ENCODE results near the gene SNAP47.

The SNAP47 gene

DNA sequence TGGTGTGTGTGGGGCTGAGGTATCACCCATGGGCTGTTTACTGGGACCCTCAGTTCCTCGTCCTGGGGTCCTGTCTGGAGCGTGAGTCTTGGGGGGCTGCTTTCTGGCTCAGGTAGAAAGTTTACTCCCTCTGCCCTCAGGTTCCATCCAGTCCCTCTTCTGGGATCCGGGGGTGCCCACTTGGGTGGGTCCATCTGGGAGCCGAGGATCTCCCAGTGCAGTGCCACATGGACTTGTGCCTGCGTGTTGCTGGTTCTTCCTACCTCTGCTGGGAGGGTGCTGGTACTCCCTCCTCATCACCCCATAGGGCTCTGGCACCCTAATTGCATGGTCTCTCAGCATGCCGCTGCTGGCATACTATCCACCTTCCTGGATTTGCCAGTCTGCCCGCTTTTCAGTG lies 14.0 kb downstream of the SNAP47 start:
- DNase-seq (ENCODE audit: low read depth), result no peak

DNA sequence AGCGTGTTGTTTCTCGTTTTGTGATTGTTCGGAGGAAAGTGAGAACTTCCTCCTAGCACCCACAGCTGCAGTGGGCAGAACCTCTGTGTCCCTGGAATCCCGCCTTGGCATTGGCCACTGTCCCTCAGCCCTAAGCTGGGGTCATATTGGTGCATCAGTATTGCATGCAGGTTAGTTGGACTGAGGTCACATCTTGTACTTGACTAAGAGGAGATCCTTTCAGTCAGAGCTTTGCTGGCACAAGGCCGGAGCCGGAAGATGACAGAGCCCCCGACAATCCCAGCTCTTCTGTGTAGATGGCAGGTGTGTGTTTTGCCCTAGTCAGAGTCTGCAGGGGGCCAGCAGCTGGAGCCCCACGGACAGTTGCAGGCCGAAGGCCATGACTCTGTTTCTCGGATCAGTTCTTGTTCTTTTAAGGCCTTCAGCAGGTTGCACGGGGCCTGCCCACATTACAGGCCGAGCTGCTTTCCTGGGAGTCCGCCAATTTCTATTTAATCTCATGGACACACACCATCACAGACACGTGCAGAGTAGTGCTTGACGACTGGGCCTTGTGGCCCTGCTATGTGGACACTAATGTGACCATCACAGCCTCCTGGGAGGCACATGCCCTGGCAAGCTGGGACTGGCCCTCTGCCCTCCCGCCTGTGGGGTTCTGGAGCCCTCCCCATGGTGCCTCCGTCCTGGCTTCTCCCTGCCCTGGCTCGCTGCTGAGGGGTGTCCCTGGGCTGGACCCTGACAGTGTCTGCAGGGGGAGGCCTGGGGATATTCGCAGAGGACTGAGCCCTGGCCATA lies 14.9 kb downstream of the SNAP47 start:
- DNase-seq (ENCODE audit: low read depth), result no peak

DNA sequence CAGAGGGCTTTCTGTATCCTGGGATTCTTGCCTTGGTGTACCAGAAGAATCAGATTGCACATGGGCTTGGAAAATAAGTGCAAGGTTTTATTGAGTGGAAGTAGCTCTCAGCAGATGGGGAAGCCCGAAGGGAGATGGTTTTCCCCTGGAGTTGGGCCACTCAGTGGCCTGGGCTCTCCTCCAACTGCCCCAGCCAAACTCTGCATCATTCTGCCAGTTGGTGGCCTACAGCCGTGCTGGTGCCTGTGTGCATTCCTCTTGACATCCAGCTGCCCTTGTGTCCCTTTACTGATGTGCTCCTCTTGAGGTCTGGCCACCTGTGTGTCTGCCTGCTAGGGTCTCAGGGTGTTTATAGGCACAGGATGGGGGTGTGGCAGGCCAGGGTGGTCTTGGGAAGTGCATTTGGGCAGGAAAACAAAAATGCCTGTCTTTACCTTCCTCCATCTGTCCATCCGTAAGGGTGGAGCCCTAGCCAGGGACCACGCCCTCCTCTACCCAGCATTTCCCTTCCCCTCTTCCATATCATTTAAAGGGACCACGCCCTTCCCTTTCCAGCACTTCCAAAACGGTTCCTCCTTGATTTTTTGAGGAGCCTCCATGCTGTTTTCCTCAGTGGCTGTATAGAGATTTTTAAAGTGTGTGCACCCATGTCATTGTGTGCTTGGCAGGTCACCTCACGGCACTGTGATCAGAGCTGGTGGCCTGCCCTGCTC lies 18.9 kb downstream of the SNAP47 start:
- DNase-seq (ENCODE audit: low read depth), result peak; percentile 32

DNA sequence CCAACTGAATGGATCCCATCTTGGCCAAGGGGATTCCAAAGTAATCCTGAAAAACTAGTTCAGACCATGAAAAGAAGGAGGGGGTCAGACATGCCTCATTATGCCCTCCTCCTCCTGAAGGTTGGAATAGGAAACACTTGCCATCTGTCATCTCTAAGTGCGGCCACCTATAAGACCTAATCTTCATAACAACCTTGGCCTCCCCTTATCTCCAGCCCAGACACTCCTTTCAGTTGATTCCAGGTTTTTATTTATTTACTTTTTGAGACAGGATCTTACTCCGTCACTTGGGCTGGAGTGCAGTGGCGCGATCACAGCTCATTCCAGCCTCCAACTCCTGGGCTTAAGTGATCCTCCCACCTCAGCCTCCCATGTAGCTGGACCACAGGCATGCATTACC lies 19.7 kb downstream of the SNAP47 start:
- no peak for DNase-seq (ENCODE audit: low read depth)

DNA sequence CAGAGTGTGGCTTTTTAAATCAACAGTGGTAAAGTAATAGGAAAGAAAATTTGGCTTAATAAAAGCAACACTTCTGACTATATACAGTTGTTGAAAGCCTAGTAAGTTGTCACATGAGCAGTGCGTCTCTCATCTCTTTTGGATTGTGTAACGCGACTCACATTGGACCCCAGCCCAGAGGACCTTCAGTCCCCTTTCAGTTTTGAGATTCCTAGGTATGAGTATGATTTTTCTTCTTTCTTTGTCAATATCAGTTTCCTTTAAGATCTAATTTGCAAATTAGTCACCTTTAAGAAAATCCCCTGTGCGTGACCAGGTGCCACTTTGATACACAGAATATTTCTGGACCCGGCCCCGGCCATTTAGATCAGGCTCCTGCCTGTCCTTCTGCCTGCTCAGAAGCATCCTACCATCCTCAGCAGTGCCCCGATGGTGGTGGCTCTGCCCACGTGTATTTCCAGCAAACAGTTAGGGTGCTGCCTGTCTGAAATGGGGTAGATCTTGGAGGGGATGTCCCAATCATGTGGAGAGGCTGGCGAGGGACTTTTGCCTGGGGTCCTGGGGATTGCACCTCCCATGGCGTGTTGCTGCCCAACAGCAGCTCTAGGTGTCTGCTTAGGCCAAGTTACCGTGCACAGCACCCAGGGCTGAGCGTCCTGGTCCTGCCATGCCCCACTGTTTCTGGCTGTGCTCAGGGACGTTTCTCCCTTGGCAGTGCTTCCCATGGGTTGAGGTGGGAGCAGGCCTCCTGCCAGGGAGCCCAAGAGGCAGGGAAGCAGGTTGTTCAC lies 21.1 kb downstream of the SNAP47 start:
- no peak for DNase-seq (ENCODE audit: low read depth)

DNA sequence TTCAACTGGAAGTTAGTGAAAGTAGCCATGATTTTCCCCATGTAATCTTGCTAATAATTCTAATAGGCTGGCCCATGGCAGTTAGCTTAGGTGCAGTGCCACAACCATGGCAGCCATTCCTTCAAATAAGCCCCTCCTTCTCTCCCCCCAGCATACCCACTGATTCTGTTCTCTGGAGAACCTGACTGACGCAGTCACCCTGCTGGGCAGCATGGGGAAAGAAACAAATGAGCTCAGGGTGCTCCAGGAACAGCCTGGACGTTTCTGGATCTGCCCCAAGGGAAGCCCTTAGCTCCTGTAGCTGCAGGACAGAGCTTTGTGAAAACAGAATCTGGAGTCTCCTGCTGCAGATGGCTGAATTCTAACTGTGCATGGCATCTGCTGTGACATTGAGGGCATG lies 22.5 kb downstream of the SNAP47 start:
- DNase-seq (ENCODE audit: low read depth), result no peak

DNA sequence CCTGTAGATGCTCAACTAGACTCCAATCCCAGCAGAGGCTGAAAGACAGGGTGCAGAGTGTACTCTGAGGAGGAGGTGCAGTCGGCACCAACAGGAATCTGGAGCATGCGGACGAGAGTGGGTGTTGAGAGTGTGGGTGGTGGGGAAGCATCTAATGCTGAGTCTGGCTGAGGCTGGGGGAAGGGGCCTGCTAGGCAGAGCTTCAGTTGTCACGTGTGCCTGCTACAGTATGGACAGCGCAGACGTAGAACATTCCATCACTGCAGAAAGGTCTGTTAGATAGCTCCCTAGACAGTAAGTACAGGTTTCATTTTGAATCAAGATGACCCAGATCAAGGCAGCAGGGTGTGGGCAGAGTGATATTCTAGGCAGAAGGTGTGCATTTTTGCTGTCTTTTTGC lies 23.1 kb downstream of the SNAP47 start:
- no peak for DNase-seq (ENCODE audit: low read depth)

DNA sequence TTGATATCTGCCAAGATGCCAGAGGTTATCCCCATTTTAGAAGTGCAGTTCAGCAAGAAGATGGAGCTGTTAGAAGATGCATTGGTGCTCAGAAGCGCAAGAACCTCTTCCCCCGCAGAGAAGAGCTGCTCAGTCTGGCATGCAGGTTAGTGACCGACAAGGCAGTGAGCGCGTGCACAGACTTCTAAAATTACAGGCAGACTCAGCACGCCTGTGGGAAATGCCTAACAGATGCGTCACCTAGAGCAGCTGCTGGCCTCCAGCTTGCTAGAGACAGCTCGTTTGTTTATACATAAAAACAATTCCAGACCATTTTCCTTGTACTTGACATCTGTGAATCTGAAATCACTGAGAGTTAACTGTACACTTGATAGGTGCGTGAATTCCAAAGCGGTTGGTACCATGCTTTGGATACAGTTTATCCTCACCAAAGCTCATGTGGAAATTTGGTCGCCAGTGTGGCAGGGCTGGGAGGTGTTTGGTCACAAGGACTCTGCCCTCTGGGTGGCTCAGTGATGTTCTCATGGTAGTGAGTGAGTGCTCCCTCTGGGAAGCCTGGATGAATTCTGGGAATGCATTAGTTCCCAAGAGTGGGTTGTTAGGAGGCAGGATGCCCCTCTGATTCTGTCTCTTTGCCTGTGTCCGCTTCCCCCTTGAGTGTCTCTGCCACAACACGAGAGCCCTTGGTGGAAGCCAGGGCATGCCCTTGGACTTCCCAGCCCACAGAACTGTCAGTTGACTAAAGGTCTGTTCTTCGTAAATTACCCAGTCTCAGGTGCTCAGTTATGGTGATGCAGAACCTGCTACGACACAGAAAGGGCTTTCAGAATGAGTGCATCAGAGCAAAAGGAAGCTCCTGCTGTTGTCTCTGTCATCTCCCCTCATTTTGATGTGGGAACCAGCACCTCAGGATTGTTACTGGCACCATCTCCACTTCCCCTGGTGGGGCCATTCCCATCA lies 24.4 kb downstream of the SNAP47 start:
- peak; percentile 95 for DNase-seq (ENCODE audit: low read depth)

DNA sequence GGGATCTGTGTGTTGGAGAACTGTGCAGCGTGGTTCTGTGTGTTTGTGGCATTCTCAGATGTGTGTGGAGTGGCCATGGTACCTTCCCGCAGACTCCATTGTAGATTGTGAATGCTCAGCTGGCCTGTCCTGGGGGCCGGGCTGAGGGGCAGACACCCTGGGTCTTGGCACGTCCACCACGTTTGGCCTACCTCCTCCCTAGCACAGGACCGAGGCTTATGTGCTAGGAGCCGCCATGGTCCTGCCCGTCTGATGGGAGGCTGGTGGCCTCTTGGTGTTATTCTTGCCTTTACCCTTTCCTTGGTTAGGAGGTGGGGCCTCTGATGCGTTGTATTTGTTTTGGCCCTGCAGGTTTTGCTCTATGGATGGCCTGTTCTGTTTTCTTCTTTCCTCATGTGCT lies 25.1 kb downstream of the SNAP47 start:
- DNase-seq (ENCODE audit: low read depth), result no peak

DNA sequence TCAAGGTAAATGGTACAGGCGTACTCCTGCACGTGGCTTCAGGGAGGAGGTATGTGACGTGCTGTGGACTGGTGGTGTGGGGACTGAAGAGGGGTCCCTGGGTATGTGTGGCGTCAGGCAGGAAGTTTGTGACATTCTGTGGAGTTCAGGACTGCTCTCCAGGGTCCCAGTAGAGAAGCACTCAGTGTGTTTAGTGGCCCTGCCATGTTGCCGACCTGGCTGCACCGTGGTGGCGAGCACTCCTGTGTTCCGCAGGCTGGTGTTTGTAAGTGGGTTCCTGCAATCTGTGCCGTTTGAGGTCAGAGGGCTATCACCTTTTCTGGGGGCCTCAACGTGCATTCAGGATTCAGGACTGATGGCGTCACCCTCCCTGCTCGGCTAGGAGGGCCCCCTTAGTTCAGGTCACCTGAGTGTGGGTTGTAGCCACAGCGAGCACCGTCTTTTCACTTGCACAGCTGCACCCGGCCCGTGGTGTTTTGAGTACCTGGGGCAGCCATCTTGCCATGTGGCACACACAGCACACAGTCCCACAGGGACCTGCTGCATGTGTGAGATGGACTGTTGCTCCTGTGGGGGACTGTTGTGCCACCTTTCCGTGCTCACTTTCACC lies 26.5 kb downstream of the SNAP47 start:
- DNase-seq (ENCODE audit: low read depth), result no peak

DNA sequence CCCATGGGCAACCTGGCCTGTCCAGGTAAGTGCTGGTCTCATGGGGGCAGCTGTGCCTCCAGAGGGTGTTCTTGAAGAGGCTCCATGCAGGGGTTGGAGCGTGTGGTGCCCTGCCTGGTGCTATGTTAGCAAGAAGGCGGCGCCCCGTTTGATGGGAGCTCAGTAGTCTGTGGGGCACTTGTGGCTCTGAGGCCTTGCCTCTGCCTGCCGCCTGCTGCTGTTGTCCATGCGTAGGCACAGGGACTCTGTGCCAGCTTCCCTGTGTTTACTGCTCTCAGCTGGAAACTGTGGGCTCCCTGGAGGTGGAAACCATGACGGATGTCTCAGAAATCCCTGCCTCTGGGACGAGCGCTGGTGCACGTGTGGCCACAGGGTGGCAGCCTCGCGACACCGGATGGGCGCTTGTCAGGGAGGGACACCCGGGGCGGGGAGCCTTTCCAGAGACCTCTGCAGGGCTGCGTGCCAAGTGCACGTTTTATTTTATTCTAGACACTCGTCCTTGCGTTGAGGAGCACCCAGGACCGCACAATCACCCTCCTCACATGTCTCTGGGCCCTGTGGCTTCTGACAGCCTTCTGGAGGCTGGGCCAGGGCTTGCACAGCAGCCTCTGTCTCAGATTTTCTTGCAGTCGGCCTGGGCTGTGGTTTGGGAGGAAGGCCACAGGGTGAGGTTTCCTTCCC lies 27.1 kb downstream of the SNAP47 start:
- peak; percentile 53 for DNase-seq (ENCODE audit: low read depth)

DNA sequence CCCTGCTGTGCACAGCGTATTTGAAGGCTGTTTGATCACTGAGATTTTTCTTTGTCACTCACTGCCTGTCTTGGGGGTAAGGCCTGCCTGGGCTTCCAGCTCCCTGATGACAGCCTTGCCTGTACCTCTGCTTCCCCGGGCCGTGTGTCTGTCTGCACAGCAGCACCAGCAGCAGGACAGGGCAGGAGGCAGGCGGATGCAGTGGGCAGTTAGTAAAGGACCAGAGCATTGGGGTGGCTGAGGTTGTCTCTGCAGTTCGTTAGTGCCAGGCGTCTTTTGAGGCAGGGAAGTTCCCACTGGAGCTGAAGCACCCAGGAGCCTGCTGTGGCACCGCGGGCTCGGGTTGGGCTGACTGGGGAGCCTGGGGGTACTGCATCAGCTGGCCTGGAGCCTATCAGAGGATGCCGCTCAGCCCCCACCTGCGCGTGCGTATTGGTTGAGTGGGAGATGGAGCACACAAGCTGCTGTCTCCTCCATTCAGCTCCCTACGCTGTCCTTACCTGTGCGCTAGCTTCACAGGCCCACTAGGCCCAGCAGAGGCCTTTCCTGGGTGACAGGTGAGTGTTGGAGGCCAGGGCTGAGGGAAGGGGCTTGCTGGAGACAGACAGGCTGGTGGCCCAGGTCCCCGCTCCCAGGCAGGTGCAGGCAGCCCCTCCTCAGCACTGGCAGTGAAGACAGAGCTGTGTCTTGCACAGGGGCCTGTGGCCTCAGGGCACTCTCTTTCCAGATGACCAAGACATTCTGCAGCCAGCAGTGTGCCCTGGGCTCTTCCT lies 28.2 kb downstream of the SNAP47 start:
- DNase-seq (ENCODE audit: low read depth), result no peak

DNA sequence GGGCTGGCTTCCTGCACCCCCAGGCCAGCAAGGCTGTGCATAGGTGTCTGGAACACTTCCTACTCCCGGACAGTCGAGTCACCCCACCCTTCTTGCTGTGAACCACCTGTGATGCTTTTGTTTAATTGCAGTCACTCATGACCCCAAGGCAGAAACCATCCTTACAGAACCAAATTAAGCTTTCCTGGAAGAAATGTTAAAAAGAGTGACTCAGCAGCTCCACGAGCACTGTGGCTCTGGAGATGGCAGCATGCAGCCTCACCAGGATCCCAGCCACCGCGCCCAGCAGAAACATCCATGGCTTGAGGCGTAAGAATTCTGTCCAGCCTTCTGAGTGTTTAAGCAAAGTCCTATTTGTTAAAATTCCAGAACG lies 28.8 kb downstream of the SNAP47 start:
- no peak for DNase-seq (ENCODE audit: low read depth)

DNA sequence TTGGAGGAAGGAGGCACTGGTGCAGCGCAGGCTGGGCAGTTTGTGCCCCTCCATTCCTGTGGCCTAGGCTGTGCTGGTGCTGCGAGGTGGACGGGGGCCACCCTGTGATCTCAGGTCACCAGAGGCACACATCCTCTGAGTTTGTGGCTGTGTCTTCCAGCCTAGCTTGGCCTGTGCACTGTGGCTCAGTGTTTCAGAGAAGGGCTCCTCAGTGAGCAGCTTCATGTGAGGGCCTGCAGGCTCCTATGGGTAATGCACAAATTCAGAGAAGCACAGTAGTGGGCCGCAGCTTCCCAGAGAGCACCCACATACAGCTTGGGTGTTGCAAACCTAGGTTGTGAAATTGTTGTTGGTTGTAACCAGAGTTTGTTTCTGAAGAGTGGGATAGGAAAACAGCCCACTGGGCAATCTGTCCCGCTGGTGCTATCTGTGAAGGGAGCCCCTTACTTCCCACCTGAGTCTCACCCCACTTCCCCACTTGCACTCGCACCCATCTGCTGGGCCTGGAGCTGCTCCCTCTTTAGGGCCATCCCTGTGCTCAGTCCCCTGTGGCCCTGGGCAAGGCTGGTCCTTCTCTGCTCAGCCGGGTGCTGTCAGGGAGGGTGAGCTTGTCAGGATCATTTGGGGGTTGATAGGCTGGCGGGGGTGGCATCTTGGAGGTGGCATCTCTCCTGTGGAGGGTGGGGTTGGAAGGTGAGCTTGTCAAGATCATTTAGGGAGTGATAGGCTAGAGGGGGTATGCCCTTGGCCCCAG lies 30.2 kb downstream of the SNAP47 start:
- DNase-seq (ENCODE audit: low read depth), result no peak

DNA sequence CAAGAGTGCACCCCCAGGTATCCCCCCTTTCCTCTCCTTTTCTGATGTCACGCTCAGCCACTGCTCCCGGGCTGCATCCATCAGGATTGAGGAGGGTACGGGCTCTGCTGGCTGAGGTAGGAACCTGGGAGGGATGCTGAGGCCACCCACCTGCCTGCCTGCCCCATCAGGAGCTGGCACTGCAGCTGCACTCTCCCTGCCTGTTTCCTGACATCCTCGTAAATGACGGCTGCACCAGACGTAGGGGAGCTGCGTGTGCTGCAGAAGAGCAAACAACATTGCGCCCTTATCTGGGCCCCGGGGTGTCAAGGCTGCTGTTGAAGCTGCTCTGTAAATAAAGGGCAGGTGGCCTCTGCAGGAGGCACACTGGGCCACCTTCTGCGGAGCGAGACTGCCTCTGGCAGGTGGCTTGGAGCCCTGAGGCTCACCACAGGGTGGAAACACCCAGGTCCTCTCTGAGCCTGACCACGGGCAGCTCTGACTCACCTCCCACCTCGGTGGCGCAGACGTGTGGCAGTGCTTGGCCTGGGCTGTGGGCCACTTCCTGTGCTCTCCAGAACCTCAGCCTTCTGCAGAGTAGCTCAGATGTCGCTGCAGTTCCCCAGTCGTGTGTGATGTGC lies 30.9 kb downstream of the SNAP47 start:
- no peak for DNase-seq (ENCODE audit: low read depth)

DNA sequence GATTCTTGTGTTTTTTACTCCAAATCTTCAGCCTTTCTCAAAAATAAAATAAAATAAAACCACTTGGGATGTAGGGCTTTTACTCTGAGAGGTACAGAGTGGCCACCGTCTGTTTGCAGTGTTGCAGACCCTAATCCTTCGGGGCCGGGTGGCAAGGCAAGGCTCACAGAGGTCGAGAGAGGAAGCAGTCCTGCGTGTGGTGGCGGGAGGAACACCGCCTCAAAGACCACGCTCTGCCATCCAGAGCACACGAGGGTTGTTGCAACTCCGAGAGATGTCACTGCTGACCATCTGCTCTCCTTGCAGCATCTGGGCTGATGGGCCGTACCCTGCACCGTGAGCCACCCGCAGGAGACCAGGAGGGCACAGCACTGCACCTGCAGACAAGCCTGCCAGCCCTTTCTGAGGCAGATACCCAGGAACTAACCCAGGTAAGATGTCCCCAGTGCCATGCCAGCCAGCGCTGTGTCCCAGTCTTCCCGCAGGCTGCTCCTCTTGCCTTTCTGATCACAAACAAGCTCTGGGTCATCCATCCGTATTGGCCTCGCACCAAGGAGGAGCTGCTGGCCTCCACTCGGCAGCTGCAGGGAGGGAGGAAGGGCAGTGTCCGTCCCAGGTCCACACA lies 31.5 kb downstream of the SNAP47 start:
- DNase-seq (ENCODE audit: low read depth), result no peak

DNA sequence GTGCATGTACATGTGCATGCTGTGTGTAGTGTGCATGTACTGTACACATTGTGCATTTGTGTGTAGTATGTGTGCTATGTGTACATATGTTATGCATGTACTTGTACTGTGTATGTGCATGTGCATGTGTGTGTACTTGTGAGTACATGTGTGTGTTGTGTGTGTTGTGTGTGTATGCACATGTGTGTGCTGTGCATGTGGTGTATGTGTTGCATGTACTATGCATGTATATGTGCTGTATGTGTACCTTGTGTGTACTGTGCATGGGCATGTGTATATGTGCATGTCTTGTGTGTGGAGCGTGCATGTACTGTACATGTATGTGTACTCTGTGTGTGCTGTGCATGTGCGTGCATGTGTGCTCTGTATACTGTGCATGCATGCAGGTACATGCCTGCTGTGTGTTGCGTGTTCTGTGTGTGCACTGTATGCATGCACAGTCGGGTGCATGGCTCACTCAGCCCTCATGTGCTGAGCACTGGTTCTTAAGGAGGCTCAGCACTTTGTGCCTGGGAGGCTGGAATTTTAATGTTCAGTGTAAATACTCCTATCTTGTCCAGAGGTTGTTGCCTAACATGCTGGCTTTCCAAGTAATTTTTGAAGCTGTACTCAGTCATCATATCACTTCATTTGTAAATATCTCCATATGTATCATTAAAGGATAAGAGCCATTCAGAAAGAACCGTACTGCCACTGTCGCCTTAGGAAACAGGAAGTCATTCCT lies 32.3 kb downstream of the SNAP47 start:
- DNase-seq (ENCODE audit: low read depth), result no peak

DNA sequence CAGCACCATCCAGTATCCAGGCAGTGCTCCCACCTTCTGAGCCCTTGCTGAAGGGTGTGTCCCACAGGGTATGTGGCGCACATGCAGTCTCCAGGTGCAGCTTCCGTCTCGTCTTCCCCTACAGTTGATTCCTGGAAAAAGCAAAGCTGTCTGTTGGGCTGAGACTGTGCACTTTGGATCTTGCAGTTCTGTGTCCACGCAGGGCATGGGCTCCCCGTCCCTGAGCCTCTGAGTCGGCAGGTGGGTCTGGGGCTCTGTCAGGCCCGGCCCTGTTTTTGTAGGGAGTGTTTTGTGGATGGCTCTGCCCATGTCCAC lies 32.8 kb downstream of the SNAP47 start:
- DNase-seq (ENCODE audit: low read depth), result no peak
